GM19463 (cell line): ENCODE data around the gene TMEM235.

Experiments
- ATAC-seq: cut with Tn5 transposase; IDR thresholded peaks from one replicate; pipeline ENCODE4 v1.9.1; 2021; ENCODE audit warnings: mild to moderate bottlenecking, moderate library complexity; ENCODE audit not compliant: unreplicated experiment

The TMEM235 gene

GRCh38 chr17:78268191-78268874 is 36.9 kb downstream of the TMEM235 start:
- no peak for ATAC-seq

- no peak for ATAC-seq
Observed at GRCh38 chr17:78268951-78269905, 37.8 kb downstream of the TMEM235 start.

- ATAC-seq = no peak
Observed at GRCh38 chr17:78269955-78270381, 38.5 kb downstream of the TMEM235 start.

- no peak for ATAC-seq
Observed at GRCh38 chr17:78271419-78272170, 40.2 kb downstream of the TMEM235 start.

- no peak for ATAC-seq
Observed at GRCh38 chr17:78272181-78272913, 40.9 kb downstream of the TMEM235 start.

GRCh38 chr17:78272914-78273258 is 41.5 kb downstream of the TMEM235 start:
- ATAC-seq = no peak

GRCh38 chr17:78273813-78274212 is 42.4 kb downstream of the TMEM235 start:
- ATAC-seq = no peak

GRCh38 chr17:78275355-78275754 is 43.9 kb downstream of the TMEM235 start:
- no peak for ATAC-seq

- ATAC-seq = no peak
Observed at GRCh38 chr17:78276098-78276887, 44.9 kb downstream of the TMEM235 start.

GRCh38 chr17:78278139-78278741 is 46.8 kb downstream of the TMEM235 start:
- ATAC-seq = no peak

GRCh38 chr17:78279360-78279990 is 48.0 kb downstream of the TMEM235 start:
- ATAC-seq = no peak

GRCh38 chr17:78281249-78281845 is 49.9 kb downstream of the TMEM235 start:
- ATAC-seq = no peak

- no peak for ATAC-seq
Observed at GRCh38 chr17:78284146-78284545, 52.7 kb downstream of the TMEM235 start.

- ATAC-seq = no peak
Observed at GRCh38 chr17:78289004-78289403, 57.6 kb downstream of the TMEM235 start.

GRCh38 chr17:78289802-78290363 is 58.5 kb downstream of the TMEM235 start:
- ATAC-seq = no peak
